Stimulated activated memory B cell treated with anti-CD40 and anti-IgM and Interleukin-4, amounts not matched to agents 10 μg/mL and 1 μg/mL and 100 μg/mL, for 72 hours (primary cell): Measurements from ENCODE around the gene PGBD5.

Experiments
- ATAC-seq: fragments of 150-1000 bp; cut with Tn5 transposase; 2 replicates; pipeline ENCODE4 v1.10.0; 2021
- H3K27ac Mint-ChIP-seq: one replicate; pipeline ENCODE4 v1.8.0; 2022; ENCODE audit warnings: mild to moderate bottlenecking, mixed read lengths
- H3K27me3 Mint-ChIP-seq: one replicate; pipeline ENCODE4 v1.8.0; 2022; ENCODE audit warnings: mixed read lengths
- H3K36me3 Mint-ChIP-seq: one replicate; pipeline ENCODE4 v1.8.0; 2022; ENCODE audit warnings: mixed read lengths
- H3K4me1 Mint-ChIP-seq: one replicate; pipeline ENCODE4 v1.8.0; 2022; ENCODE audit warnings: mixed read lengths
- H3K4me3 Mint-ChIP-seq: one replicate; pipeline ENCODE4 v1.8.0; 2022; ENCODE audit warnings: mild to moderate bottlenecking, moderate library complexity, mixed read lengths
- H3K9me3 Mint-ChIP-seq: one replicate; pipeline ENCODE4 v1.8.0; 2022; ENCODE audit warnings: mixed read lengths

Gene PGBD5

DNA sequence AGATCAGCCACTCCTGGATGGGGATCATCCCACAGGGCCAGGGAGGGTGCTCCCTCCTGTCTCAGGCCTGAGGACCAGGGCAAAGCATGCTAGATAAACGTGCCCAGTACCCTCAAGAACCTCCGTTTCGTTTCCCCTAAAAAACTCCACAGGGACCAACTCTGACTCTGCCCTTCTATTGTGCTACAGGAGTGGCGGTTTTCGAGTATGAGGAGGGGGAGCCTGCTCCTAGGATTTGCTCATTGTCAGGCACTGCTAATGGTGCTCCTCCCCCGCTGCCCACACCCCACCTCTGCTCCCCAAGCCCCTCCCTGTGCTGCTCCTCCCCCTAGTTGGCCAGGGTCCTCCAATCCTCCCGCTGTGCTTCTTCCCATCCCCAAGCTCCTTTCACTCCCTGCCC is 32.0 kb downstream of the PGBD5 start:
- ATAC-seq, result no peak
- Mint-ChIP-seq H3K27ac (no peak overlapping the region), H3K27me3 (peaks cover 80% of the 10 kb centered on the region), H3K9me3 (peaks cover 22% of the 10 kb centered on the region), H3K36me3 (no peaks in the 10 kb centered on the region), H3K4me1 (no peaks in the 10 kb centered on the region), H3K4me3 (no peak overlapping the region)

DNA sequence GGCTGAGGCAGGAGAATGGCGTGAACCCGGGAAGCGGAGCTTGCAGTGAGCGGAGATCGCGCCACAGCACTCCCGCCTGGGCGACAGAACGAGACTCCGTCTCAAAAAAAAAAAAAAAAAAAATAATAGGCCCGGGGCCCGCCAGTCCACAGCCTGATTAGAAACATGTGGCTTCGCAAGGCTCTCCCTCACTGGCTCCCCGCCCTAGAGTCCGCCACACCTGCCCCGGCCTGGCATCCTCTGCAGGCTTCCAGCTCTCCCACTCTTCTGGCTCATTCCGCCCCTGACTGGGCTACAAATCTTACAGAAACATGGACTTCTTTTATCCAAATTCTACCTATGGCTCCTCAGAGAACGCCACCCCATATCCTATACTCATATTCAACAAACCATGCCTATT is 32.4 kb downstream of the PGBD5 start:
- H3K4me3 Mint-ChIP-seq, result no peak overlapping the region
- no peaks in the 10 kb centered on the region for H3K4me1 Mint-ChIP-seq
- no peak overlapping the region for H3K27ac Mint-ChIP-seq
- peaks cover 79% of the 10 kb centered on the region for H3K27me3 Mint-ChIP-seq
- ATAC-seq, result no peak
- no peaks in the 10 kb centered on the region for H3K36me3 Mint-ChIP-seq
- H3K9me3 Mint-ChIP-seq, result peaks cover 22% of the 10 kb centered on the region

DNA sequence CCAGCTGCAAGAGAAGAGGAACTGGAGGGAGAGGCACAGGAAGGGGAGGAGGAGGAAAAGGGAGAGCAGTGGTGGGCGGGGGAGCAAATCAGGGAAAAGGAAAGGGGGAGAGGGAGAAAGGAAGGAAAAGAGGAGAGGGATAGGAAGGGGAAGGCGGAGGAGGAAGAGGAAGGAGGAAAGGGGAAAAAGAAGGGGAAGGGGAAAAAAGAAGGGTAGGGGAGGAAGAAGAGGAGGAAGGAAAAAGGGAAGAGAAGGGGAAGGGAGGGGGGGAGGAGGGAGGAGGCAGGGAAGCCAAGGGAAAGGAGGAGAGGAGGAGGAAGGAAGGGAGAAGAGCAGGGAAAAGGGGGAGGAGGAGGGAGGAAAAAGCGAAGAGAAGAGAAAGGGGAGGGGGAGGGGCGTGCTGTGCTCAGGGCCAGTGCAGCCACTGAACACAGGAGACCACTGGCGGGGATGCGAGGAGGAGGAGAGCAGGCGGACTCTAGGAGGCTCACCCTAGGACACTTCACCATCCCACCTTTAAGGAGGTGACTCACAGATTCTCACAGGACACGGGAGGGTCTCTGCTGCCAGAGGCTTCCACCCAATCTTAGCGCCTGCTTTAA is 33.1 kb downstream of the PGBD5 start:
- Mint-ChIP-seq H3K36me3 (no peaks in the 10 kb centered on the region), H3K4me1 (no peaks in the 10 kb centered on the region), H3K27me3 (peaks cover 72% of the 10 kb centered on the region), H3K27ac (no peak overlapping the region), H3K9me3 (peaks cover 22% of the 10 kb centered on the region), H3K4me3 (no peak overlapping the region)
- ATAC-seq, result no peak

DNA sequence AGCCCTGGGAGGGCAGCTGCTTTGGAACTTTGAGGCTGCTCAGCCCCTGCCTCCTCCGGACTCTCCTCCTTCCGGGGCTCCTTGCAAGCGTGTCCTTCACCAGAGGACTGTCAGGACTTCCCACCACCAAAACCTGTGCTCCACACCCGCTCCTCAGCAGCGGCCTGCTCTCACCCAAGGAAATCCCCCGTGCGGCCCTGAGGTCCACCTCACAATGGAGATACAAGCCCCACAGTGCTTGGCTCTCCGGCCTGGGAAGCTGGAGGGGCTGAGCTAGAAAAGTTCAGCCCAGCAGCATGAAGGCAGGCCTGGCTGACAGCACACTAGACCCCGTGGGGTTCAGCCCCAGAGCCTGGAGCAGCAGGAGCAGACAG is 33.6 kb downstream of the PGBD5 start:
- ATAC-seq, result no peak
- Mint-ChIP-seq H3K4me3 (no peak overlapping the region), H3K27ac (no peak overlapping the region), H3K4me1 (no peaks in the 10 kb centered on the region), H3K9me3 (peaks cover 22% of the 10 kb centered on the region), H3K27me3 (peaks cover 67% of the 10 kb centered on the region), H3K36me3 (no peaks in the 10 kb centered on the region)

DNA sequence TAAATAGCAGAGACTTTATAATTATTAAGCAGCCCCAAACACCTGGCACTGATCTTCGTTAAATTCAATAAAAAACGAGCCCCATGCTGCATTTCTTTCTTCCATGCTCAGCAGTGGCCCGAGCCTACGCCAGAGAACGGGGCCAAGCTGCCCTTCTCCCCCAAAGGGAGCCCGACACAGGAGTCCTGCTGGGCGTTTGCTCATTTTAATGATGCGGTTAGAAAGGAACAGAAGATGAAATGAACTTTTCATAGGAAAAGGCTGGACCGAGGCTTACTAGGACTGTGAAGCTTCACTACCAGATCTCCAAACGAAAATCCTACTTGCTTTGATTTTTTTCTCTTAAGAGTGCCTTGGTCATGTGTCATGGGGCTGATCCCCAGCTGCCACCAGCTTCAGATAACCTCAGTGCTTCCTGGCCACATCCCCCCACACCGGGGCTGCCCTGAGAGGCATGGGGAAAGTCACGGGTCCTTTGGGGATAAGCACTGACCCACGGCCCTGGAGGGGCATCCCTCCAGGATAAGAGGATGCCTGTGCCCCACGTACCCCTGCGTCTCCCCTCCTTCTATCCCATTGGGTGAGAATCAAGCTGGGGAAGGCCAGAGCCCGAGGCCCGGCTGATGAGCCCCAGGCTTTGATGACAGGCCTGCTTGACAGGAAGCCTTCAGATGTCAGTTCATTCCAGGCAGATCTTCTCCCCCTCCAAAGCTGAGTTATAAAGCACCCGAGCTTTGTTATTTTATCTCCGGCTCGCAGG is 34.2 kb downstream of the PGBD5 start:
- H3K27me3 Mint-ChIP-seq, result peaks cover 61% of the 10 kb centered on the region
- H3K4me3 Mint-ChIP-seq, result no peak overlapping the region
- H3K4me1 Mint-ChIP-seq, result no peaks in the 10 kb centered on the region
- peaks cover 22% of the 10 kb centered on the region for H3K9me3 Mint-ChIP-seq
- no peak overlapping the region for H3K27ac Mint-ChIP-seq
- ATAC-seq, result no peak
- H3K36me3 Mint-ChIP-seq, result no peaks in the 10 kb centered on the region

DNA sequence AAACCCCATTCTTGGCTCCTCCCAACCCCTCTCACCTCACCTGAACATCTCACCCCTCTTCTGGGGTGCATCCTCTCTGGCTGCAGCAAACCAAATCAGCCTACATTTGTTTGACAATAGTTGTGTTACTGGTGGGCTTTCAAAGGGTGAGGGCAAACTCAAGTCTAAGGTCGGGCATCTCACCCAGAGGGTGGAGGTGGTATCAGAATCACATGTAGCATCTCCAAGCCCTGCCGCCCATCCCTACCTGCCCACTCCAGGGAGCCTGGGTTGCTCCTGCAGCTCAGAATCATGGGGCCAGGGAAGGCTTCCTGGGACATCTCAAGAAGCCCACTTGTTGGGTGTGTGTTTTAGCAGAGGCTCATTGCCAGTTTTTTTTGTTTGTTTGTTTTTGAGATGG is 35.8 kb downstream of the PGBD5 start:
- H3K27me3 Mint-ChIP-seq, result peaks cover 47% of the 10 kb centered on the region
- no peak for ATAC-seq

DNA sequence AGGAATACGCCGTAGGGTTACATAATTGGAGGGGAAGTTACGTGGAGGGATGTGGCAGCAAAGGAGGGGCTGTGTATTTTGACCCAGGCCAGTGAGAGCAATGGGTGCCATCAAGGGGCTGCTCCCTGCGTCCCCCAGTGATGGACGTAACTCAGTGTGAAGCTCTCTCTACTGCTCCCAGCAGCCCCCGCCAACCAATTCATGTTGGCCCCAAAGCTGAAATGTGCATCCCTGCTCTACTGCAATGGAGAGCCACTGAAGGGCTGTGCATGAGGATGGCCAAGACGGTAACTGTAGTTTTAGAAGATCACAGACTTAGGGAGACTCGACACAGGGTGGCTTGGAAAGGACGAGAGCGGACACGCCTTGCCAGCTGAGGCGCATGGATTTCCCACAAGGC is 38.3 kb downstream of the PGBD5 start:
- no peak overlapping the region for H3K4me3 Mint-ChIP-seq
- H3K27ac Mint-ChIP-seq, result no peak overlapping the region
- peaks cover 4% of the 10 kb centered on the region for H3K9me3 Mint-ChIP-seq
- no peaks in the 10 kb centered on the region for H3K4me1 Mint-ChIP-seq
- H3K36me3 Mint-ChIP-seq, result no peaks in the 10 kb centered on the region
- ATAC-seq, result no peak
- H3K27me3 Mint-ChIP-seq, result peaks cover 30% of the 10 kb centered on the region

More for the DNA sequence above, 35.8 kb downstream of the PGBD5 start:
- Mint-ChIP-seq H3K4me3 (no peak overlapping the region), H3K36me3 (no peaks in the 10 kb centered on the region), H3K4me1 (no peaks in the 10 kb centered on the region), H3K27ac (no peak overlapping the region), H3K9me3 (peaks cover 16% of the 10 kb centered on the region)

DNA sequence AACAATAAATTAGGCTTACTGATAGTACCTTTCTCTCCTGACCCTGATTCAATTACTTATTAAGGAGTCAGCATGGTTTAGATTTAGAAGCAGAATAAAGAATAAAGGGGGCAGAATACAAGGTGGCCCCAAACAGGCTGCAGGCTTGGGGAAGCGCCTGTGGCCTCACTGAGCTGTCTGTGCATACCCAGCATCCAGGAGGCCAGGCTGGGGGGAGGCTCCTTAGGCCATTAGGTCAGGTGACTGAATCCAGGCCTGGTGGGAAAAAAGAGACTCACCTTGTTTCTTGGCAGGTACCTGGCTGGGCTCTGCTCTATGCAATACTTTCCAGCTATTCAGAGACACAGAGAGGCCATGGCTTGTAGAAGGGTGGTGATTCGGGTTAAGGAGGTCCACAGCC is 38.8 kb downstream of the PGBD5 start:
- H3K36me3 Mint-ChIP-seq, result no peaks in the 10 kb centered on the region
- no peaks in the 10 kb centered on the region for H3K9me3 Mint-ChIP-seq
- H3K27ac Mint-ChIP-seq, result no peak overlapping the region
- H3K4me3 Mint-ChIP-seq, result no peak overlapping the region
- ATAC-seq, result no peak
- no peaks in the 10 kb centered on the region for H3K4me1 Mint-ChIP-seq
- H3K27me3 Mint-ChIP-seq, result peaks cover 24% of the 10 kb centered on the region

DNA sequence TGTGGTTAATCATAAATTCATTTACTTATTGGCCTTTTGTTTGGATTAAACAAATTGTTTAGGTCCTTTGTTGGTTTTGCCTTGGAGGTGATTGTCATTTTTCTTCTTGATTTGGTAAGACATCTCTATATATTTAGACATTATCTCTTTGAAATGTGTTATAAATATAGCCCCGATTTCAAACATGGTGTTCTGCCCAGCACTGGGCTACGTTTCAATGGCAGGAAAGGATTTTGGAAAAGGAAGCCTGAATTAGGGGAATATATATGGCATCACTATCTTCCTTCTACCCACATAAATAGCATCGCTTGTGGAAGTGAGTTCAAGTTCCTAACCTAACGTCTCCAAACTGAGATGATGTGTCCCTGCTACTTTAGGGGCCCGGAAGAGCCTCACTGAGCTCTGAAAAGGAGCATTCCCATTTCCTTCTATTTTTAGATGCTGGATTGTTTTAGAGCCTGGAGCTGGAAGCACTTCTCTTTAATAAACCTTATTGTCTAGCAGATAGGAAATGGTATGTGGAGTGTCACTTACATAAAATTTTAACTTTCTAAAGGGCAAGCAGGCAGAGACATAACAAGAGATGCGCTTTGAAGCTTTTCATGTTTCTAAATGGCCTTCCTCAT is 39.4 kb downstream of the PGBD5 start:
- Mint-ChIP-seq H3K9me3 (no peaks in the 10 kb centered on the region), H3K27me3 (peaks cover 23% of the 10 kb centered on the region), H3K27ac (no peak overlapping the region), H3K4me3 (no peak overlapping the region), H3K4me1 (no peaks in the 10 kb centered on the region), H3K36me3 (no peaks in the 10 kb centered on the region)
- ATAC-seq, result no peak

DNA sequence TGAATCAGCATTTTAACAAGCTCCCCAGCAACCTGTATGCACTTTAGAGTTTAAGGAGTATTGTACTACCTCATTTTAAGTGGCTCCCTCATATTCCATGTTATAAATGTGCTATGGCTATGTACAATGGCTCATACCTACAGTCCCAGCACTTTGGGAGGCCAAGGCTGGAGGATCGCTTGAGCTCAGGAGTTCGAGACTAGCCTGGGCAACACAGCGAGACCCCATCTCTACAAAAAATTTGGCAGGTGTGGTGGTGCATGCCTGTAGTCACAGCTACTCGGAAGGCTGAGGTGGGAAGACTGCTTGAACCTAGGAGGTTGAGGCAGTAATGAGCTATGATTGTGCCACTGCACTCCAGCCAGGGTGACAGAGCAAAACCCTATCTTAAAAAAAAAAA is 40.2 kb downstream of the PGBD5 start:
- Mint-ChIP-seq H3K27ac (no peak overlapping the region), H3K36me3 (no peaks in the 10 kb centered on the region), H3K4me1 (no peaks in the 10 kb centered on the region), H3K9me3 (no peaks in the 10 kb centered on the region), H3K27me3 (peaks cover 26% of the 10 kb centered on the region), H3K4me3 (no peak overlapping the region)
- no peak for ATAC-seq

DNA sequence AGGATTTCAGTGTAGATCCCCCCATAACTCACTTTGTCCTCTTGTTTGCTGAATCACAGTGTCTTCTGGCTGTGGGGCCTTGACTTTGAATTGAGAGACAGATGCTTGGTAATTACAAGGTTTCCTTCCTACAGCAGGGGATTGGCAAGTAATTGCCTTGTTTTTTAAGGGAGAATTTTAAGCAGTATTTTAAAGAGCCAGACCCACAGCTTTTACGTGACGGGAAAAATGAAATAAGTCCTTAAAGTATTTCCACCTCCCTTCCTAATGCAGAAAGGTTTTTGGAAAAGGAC is 41.0 kb downstream of the PGBD5 start:
- H3K4me3 Mint-ChIP-seq, result no peak overlapping the region
- H3K27ac Mint-ChIP-seq, result no peak overlapping the region
- H3K9me3 Mint-ChIP-seq, result no peaks in the 10 kb centered on the region
- no peaks in the 10 kb centered on the region for H3K36me3 Mint-ChIP-seq
- peaks cover 21% of the 10 kb centered on the region for H3K27me3 Mint-ChIP-seq
- H3K4me1 Mint-ChIP-seq, result no peaks in the 10 kb centered on the region
- no peak for ATAC-seq

DNA sequence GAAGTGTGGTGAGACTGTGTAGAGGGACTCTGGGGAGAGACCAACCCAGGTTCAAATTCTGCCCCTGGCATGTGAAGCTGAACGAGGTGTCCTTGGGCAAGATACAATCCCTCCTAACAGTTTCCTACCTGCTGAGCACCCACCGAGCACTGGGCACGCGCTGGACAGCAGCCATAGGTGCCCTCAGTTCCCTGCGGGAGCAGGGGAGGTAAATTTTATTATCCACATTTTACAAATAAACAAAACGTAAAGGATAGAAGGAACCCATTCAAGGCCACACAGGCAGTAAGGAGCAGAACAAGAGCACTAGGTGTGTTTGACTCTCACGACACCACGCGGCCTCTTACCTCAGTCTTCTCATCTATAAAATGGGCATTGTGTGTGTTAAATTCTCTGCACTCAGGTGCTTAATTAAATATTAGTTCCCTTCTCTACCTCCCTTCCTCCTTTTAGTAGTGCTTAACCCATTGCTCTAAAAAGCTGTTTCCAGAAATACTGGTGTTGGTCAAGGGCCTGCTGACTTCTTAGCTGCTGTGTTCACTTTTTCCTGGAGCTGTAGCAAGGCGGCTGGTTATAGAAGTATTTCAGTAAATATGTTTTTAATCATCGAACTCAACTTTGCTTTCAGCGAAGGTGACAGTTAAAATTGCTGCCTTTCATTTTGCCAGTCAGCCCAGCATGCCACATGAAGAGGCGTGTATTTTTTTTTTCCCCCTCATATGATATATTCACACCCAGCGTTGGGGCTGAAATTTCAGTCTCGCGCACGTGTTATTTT is 41.6 kb downstream of the PGBD5 start:
- ATAC-seq, result no peak
- no peak overlapping the region for H3K27ac Mint-ChIP-seq
- no peak overlapping the region for H3K4me3 Mint-ChIP-seq
- H3K4me1 Mint-ChIP-seq, result no peaks in the 10 kb centered on the region
- H3K27me3 Mint-ChIP-seq, result peaks cover 16% of the 10 kb centered on the region
- H3K9me3 Mint-ChIP-seq, result peaks cover 3% of the 10 kb centered on the region
- H3K36me3 Mint-ChIP-seq, result peaks cover 3% of the 10 kb centered on the region

DNA sequence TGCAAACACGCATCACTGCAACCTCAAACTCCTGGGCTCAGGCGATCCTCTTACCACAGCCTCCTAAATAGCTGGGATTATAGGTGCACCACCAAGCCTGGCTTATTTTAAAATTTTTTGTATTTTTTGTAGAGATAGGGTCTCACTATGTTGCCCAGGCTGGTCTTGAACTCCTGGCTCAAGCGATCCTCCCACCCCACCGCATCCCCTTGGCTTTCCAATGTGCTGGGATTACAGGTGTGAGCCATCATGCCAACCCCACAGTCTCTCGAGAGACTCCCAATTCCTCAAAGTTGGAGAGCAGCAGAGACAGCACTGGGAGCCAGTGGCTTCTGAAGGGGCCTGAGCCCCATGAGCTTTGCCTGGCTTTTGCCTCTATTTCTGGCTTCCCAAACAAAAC is 42.7 kb downstream of the PGBD5 start:
- Mint-ChIP-seq H3K9me3 (peaks cover 10% of the 10 kb centered on the region), H3K4me1 (no peaks in the 10 kb centered on the region), H3K36me3 (peaks cover 8% of the 10 kb centered on the region), H3K4me3 (no peak overlapping the region), H3K27me3 (peaks cover 19% of the 10 kb centered on the region), H3K27ac (no peak overlapping the region)
- no peak for ATAC-seq

DNA sequence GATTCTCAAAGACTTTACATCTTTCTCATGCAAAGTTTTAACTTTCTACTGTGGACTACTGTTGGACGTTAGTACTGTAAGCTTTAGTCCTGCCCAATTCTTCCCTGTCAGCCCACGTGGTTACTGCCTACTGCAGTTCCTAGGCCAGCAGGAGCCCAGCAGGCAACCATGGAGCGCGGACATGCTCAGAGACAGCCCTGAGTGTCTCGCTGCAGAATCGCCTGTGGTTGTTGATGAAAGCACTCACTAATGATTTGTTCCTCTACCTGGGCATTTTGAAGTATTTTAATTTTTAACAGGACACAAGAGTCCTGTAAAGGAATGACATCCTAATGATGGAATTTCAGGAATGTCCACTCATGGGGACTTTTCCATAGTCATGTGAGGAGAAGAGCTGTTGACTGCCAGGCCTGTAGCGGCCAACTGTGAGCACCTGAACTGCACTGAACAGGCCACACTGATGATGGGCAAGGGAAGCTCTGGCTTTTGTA is 44.1 kb downstream of the PGBD5 start:
- peaks cover 19% of the 10 kb centered on the region for H3K27me3 Mint-ChIP-seq
- peaks cover 8% of the 10 kb centered on the region for H3K36me3 Mint-ChIP-seq
- H3K9me3 Mint-ChIP-seq, result peaks cover 10% of the 10 kb centered on the region
- H3K4me3 Mint-ChIP-seq, result no peak overlapping the region
- no peak for ATAC-seq
- no peak overlapping the region for H3K27ac Mint-ChIP-seq
- no peaks in the 10 kb centered on the region for H3K4me1 Mint-ChIP-seq

DNA sequence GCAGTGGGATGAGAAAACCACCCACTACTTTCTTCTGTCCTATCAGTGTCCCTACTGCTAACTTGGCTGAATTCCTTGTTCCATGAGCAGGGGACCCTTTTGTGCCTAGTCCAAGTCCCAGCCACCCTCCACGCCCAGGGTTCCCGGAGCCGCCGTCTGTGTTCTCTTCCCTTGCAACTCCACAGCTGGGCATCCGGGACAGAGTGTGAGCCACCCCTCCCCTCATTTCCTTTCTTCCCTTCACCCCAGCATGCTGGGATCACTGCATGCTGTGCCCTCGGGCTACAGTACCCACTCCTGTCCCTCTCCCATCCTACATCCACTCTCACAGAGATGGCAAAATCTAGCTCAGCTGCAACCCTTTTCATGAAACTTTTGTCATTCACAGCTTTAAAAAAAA is 44.5 kb downstream of the PGBD5 start:
- peaks cover 8% of the 10 kb centered on the region for H3K36me3 Mint-ChIP-seq
- H3K9me3 Mint-ChIP-seq, result peaks cover 10% of the 10 kb centered on the region
- no peaks in the 10 kb centered on the region for H3K4me1 Mint-ChIP-seq
- ATAC-seq, result no peak
- no peak overlapping the region for H3K4me3 Mint-ChIP-seq
- H3K27me3 Mint-ChIP-seq, result peaks cover 19% of the 10 kb centered on the region
- H3K27ac Mint-ChIP-seq, result no peak overlapping the region
